IMR-90 (cell line): ENCODE results near the gene GGNBP2.

Experiments
- BHLHE40 ChIP-seq: fragments of 150-350 bp; IDR thresholded peaks from 2 replicates; pipeline ENCODE4 v1.6.1; 2016; ENCODE audit warnings: mild to moderate bottlenecking, low read depth, low read length
- CEBPB ChIP-seq: IDR thresholded peaks from 2 replicates; pipeline ENCODE4 v1.6.1; 2012; ENCODE audit warnings: low read depth, low read length, improper control_type of control experiment
- CHD1 ChIP-seq: IDR thresholded peaks from 2 replicates; pipeline ENCODE4 v1.6.1; 2012; ENCODE audit warnings: low read depth, low read length, improper control_type of control experiment
- CTCF ChIP-seq: conservative IDR thresholded peaks from 2 replicates; pipeline ENCODE4 v1.5.1; 2012; ENCODE audit warnings: mild to moderate bottlenecking, low read depth, low read length, improper control_type of control experiment
- FOS ChIP-seq: fragments of 150-350 bp; IDR thresholded peaks from 2 replicates; pipeline ENCODE4 v1.6.1; 2016; ENCODE audit warnings: low read depth, low read length
- MAFK ChIP-seq: IDR thresholded peaks from 2 replicates; pipeline ENCODE4 v1.6.1; 2012; ENCODE audit warnings: low read depth, low read length, improper control_type of control experiment
- MAZ ChIP-seq: IDR thresholded peaks from 2 replicates; pipeline ENCODE4 v1.6.1; 2012; ENCODE audit warnings: low read depth, mild to moderate bottlenecking, low read length, improper control_type of control experiment, moderate library complexity, borderline replicate concordance
- MXI1 ChIP-seq: IDR thresholded peaks from 2 replicates; pipeline ENCODE4 v1.6.1; 2012; ENCODE audit warnings: low read depth, mild to moderate bottlenecking, low read length, moderate library complexity, borderline replicate concordance
- POLR2A ChIP-seq: IDR thresholded peaks from 2 replicates; pipeline ENCODE4 v1.6.1; 2012; ENCODE audit warnings: mild to moderate bottlenecking, low read depth, low read length
- RAD21 ChIP-seq: IDR thresholded peaks from 2 replicates; pipeline ENCODE4 v1.6.1; 2012; ENCODE audit warnings: low read length, improper control_type of control experiment
- RFX5 ChIP-seq: IDR thresholded peaks from 2 replicates; pipeline ENCODE4 v1.8.0; 2012; ENCODE audit warnings: low read depth, mild to moderate bottlenecking, low read length, moderate library complexity
- SMC3 ChIP-seq: fragments of 150-350 bp; IDR thresholded peaks from 2 replicates; pipeline ENCODE4 v1.6.1; 2016; ENCODE audit warnings: low read depth, mild to moderate bottlenecking, antibody characterized with exemption, low read length, moderate library complexity
- TF ChIP-seq, protein P1 (sequence below): fragments of 150-350 bp; IDR thresholded peaks from 2 replicates; pipeline ENCODE4 v1.6.1; 2017; ENCODE audit warnings: mild to moderate bottlenecking, antibody characterized with exemption, low read length, low read depth
- TF ChIP-seq, protein P2 (sequence below): fragments of 150-350 bp; IDR thresholded peaks from 2 replicates; pipeline ENCODE4 v1.6.1; 2016; ENCODE audit warnings: low read depth, mild to moderate bottlenecking, low read length, moderate library complexity, borderline replicate concordance

- TF ChIP-seq MAFK (no peak), POLR2A (no peak), RAD21 (peak; percentile 68), CTCF (peak; percentile 65), BHLHE40 (0 out of 2 replicates have a peak, but pooled peaks have one; percentile 2), MXI1 (no peak), SMC3 (peak; percentile 37), FOS (no peak), RFX5 (no peak), MAZ (no peak), CHD1 (no peak), CEBPB (no peak)
- TF ChIP-seq, protein P1, sequence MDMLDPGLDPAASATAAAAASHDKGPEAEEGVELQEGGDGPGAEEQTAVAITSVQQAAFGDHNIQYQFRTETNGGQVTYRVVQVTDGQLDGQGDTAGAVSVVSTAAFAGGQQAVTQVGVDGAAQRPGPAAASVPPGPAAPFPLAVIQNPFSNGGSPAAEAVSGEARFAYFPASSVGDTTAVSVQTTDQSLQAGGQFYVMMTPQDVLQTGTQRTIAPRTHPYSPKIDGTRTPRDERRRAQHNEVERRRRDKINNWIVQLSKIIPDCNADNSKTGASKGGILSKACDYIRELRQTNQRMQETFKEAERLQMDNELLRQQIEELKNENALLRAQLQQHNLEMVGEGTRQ, result peak; percentile 74; the same call in 1 of the 2 replicates
- TF ChIP-seq, protein P2, sequence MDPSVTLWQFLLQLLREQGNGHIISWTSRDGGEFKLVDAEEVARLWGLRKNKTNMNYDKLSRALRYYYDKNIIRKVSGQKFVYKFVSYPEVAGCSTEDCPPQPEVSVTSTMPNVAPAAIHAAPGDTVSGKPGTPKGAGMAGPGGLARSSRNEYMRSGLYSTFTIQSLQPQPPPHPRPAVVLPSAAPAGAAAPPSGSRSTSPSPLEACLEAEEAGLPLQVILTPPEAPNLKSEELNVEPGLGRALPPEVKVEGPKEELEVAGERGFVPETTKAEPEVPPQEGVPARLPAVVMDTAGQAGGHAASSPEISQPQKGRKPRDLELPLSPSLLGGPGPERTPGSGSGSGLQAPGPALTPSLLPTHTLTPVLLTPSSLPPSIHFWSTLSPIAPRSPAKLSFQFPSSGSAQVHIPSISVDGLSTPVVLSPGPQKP, result no peak
Observed at GRCh38 chr17:36608794-36609497, 64.2 kb downstream of the GGNBP2 start.
